Heart left ventricle (tissue), 13 donors: ENCODE measurements around the gene PREPL.

Source experiments
- CTCF ChIP-seq, 12 donors: fragments of 200-600 bp; sonication (generic) in 4 of 12; IDR thresholded peaks; one replicate each; pipeline versions ENCODE4 v1.5.0 to v1.8.0; 2018 to 2022; ENCODE audit warnings: antibody characterized with exemption in 12 of 12, mild to moderate bottlenecking in 5 of 12
- POLR2A ChIP-seq, 2 donors: fragments of 450-650 bp; IDR thresholded peaks; one replicate each; pipeline ENCODE4 v1.6.1; 2017; ENCODE audit warnings: antibody characterized with exemption in 2 of 2, mild to moderate bottlenecking in 2 of 2, moderate library complexity in 2 of 2
- donor health status: ischemic (EF 13 %, LVEDD 7.1; RV severe dilation, severe dysfunction).
- donor health status: DM: no; HTN: yes; CAD: no.
- donor health status: DM: no; HTN: no; CAD: no.
- donor health status: ischemic (EF 25% LVEDD 6.9; RV normal size, moderate dysfunction).
- donor health status: ischemic (EF 25% LVEDD 5.7; RV mildly dilated, moderate dysfunction).
- donor health status: ischemic (EF 35%, LVEDD 5.7; RV mildly dilated, moderate dysfunction).
- donor health status: nonischemic (EF 11% LVEDD 7.7; RV severe dilation, severe dysfunction).
- donor health status: DM: yes; HTN: yes; CAD: no.
- donor health status: PGD.
- donor health status: ischemic (EF 29% LVEDD 5.4; RV normal size, mild dysfunction).
- donor health status: nonischemic (EF 23%, LVEDD 6.1; RV moderate dilation, normal function).

DNA sequence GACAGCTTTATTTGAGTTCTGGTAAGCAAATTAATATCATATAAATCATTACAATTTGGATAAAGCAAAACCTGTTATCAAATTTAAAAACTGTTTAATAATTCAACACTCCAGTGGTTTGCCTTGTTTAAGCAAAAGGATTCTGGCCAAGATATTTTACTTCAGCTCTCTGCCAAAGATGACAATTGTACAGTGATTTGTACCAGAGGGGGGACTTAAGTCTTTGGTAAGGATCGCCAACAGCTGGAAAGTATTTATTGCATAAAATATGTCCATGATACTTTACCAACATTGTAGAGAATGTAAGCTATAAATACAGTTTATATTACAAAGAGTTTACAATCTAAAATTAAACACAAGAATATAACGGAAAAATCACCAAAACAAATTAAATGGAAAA is 13.8 kb downstream of the PREPL start:
- TF ChIP-seq CTCF (IDR thresholded peaks at IDR 0.05) (no peak), POLR2A (IDR thresholded peaks at IDR 0.05) (no peak)
